Measurements from ENCODE around the gene TESK2. TPM values are rescaled to one million over a fixed set of nuclear protein-coding genes. Genes with fewer than 3 reads are reported as not detected.

Gene TESK2
- total and polyA plus RNA-seq, 2 donors from 2014 or later = 1.6 to 2.7 TPM

DNA sequence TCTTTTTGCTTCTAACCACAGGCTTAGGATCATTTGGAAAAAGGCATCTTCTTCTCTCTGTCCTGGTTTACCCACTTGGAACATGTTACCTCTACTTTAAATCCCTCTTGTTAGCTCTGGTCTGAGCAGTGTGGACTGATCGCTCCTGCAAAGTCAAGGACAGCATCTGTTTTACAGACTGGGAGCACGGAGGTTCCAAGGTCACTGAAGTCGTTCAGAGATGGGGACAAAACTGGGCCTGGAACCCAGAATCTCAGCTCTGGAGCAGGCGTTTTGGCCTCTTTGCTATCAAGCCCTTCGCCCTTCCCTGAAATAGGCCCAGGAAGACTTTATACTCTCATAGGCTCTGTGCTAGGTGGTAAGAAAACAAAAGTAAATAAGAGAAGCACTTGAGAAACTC lies 139.5 kb downstream of the TESK2 start:
- intact Hi-C loops (cut with DNase I) = no loop called here
- TF ChIP-seq, protein P1, sequence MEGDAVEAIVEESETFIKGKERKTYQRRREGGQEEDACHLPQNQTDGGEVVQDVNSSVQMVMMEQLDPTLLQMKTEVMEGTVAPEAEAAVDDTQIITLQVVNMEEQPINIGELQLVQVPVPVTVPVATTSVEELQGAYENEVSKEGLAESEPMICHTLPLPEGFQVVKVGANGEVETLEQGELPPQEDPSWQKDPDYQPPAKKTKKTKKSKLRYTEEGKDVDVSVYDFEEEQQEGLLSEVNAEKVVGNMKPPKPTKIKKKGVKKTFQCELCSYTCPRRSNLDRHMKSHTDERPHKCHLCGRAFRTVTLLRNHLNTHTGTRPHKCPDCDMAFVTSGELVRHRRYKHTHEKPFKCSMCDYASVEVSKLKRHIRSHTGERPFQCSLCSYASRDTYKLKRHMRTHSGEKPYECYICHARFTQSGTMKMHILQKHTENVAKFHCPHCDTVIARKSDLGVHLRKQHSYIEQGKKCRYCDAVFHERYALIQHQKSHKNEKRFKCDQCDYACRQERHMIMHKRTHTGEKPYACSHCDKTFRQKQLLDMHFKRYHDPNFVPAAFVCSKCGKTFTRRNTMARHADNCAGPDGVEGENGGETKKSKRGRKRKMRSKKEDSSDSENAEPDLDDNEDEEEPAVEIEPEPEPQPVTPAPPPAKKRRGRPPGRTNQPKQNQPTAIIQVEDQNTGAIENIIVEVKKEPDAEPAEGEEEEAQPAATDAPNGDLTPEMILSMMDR (IDR thresholded peaks at IDR 0.05; ENCODE audit: borderline replicate concordance, extremely low read depth, insufficient read depth) = no peak

DNA sequence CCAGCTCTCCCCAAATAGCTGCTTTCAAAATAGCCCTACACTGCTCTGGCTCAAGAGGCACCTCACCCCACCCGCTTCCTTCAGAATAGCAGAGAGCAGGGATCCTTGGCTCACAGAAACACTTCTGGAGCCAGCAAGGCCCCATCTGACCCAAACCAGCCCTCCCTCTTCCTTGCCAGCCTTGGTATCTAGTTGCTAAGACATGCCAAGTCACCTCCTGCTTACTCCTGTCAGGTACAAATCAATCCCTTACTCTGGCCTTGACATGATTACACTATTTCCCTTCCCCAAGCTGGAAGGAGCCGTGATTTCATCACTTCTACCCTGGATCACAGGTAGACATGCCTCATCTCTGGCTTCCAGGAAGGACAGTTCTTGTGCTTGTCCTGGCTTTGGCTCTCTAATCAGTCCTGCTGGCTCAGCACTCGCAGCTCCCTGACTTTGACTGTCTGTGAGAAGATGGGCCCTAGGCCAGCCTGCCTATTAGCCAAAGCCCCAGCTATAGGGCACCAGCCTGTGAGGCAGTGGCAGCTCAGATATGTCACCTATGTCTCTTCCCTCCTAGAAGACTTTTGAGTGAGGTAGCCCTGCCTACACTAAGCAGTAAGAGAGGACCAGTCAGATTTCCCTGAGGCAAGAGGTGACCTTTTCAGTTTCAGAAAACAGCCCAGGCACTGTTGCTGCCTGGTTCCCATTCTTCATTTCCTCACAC lies 141.8 kb downstream of the TESK2 start:
- H3K4me3 ChIP-seq (ENCODE audit: low read length in 3 of 3) = no peak overlapping the region
- peaks cover 0 to 5% (median 4%) of the 10 kb centered on the region in 3 donors for H3K36me3 ChIP-seq (ENCODE audit: control insufficient read depth in 2 of 3, insufficient read depth in 3 of 3, low read length in 3 of 3)
- TF ChIP-seq, protein P1 (IDR thresholded peaks at IDR 0.05; ENCODE audit: borderline replicate concordance, extremely low read depth, insufficient read depth) = no peak
- no peak overlapping the region for H3K27ac ChIP-seq (ENCODE audit: low read depth in 2 of 2, low read length in 2 of 2)
- no peak overlapping the region for H3K9ac ChIP-seq (ENCODE audit: low read length in 3 of 3)
- FAIRE-seq (no peak), DNase-seq (no peak)
- no peaks in the 10 kb centered on the region for H3K9me3 ChIP-seq (ENCODE audit: control insufficient read depth in 2 of 3, insufficient read depth in 1 of 3, low read length in 3 of 3)
- intact Hi-C loops (cut with DNase I) = no loop called here
- no peaks in the 10 kb centered on the region for H3K27me3 ChIP-seq (ENCODE audit: control insufficient read depth, insufficient read depth, low read length)
- peaks cover 0 to 8% (median 0%) of the 10 kb centered on the region in 3 donors for H3K4me1 ChIP-seq (ENCODE audit: control insufficient read depth in 2 of 3, insufficient read depth in 2 of 3, low read depth in 1 of 3, low read length in 3 of 3)

More for the DNA sequence above, 139.5 kb downstream of the TESK2 start:
- peaks cover 0 to 8% (median 0%) of the 10 kb centered on the region in 3 donors for H3K4me1 ChIP-seq (ENCODE audit: control insufficient read depth in 2 of 3, insufficient read depth in 2 of 3, low read depth in 1 of 3, low read length in 3 of 3)
- no peak overlapping the region for H3K4me3 ChIP-seq (ENCODE audit: low read length in 3 of 3)
- H3K36me3 ChIP-seq (ENCODE audit: control insufficient read depth in 2 of 3, insufficient read depth in 3 of 3, low read length in 3 of 3) = no peaks in the 10 kb centered on the region
- no peak overlapping the region for H3K9ac ChIP-seq (ENCODE audit: low read length in 3 of 3)
- H3K27ac ChIP-seq (ENCODE audit: low read depth in 2 of 2, low read length in 2 of 2) = no peak overlapping the region
- no peaks in the 10 kb centered on the region for H3K27me3 ChIP-seq (ENCODE audit: control insufficient read depth, insufficient read depth, low read length)
- no peak for FAIRE-seq
- DNase-seq = no peak
- H3K9me3 ChIP-seq (ENCODE audit: control insufficient read depth in 2 of 3, insufficient read depth in 1 of 3, low read length in 3 of 3) = no peaks in the 10 kb centered on the region

DNA sequence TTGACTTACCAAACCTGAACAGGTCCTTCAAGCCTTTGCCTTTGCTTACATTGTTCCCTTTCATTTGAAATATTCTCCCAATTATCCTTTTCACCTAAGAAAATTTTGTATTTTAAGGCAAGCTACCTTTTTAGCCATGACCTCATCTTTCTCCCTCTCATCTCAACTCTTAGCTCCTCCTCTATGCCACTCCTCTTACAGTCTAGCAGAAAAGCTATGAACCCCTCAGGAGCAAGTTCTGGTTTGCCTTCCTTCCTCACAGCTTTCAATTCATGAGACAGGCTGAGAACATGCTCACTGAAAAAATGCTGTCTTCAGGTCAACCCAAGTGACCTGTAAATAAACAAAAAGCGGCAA lies 142.4 kb downstream of the TESK2 start:
- TF ChIP-seq, protein P1 (IDR thresholded peaks at IDR 0.05; ENCODE audit: borderline replicate concordance, extremely low read depth, insufficient read depth) = no peak
- DNase-seq = no peak
- no peaks in the 10 kb centered on the region for H3K9me3 ChIP-seq (ENCODE audit: control insufficient read depth in 2 of 3, insufficient read depth in 1 of 3, low read length in 3 of 3)
- H3K4me1 ChIP-seq (ENCODE audit: control insufficient read depth in 2 of 3, insufficient read depth in 2 of 3, low read depth in 1 of 3, low read length in 3 of 3) = peaks cover 0 to 8% (median 0%) of the 10 kb centered on the region in 3 donors
- intact Hi-C loops (cut with DNase I) = no loop called here
- no peak overlapping the region for H3K9ac ChIP-seq (ENCODE audit: low read length in 3 of 3)
- no peak overlapping the region for H3K4me3 ChIP-seq (ENCODE audit: low read length in 3 of 3)
- H3K27ac ChIP-seq (ENCODE audit: low read depth in 2 of 2, low read length in 2 of 2) = no peak overlapping the region
- no peaks in the 10 kb centered on the region for H3K27me3 ChIP-seq (ENCODE audit: control insufficient read depth, insufficient read depth, low read length)
- no peak for FAIRE-seq
- peaks cover 0 to 11% (median 6%) of the 10 kb centered on the region in 3 donors for H3K36me3 ChIP-seq (ENCODE audit: control insufficient read depth in 2 of 3, insufficient read depth in 3 of 3, low read length in 3 of 3)
